ENCODE results near the gene TNFAIP8.

Gene TNFAIP8

GRCh38 chr5:119329666-119330065 lies 26.2 kb upstream of the TNFAIP8 start:
- no peak for DNase-seq (ENCODE audit: low read depth)

- DNase-seq (ENCODE audit: low read depth): no peak
Observed at GRCh38 chr5:119330367-119331183, 25.2 kb upstream of the TNFAIP8 start.

- no peak for DNase-seq (ENCODE audit: low read depth)
Observed at GRCh38 chr5:119331566-119332095, 24.2 kb upstream of the TNFAIP8 start.

- no peak for DNase-seq (ENCODE audit: low read depth)
Observed at GRCh38 chr5:119332208-119332607, 23.6 kb upstream of the TNFAIP8 start.

GRCh38 chr5:119332978-119333401 lies 22.8 kb upstream of the TNFAIP8 start:
- DNase-seq (ENCODE audit: low read depth): no peak

DNA sequence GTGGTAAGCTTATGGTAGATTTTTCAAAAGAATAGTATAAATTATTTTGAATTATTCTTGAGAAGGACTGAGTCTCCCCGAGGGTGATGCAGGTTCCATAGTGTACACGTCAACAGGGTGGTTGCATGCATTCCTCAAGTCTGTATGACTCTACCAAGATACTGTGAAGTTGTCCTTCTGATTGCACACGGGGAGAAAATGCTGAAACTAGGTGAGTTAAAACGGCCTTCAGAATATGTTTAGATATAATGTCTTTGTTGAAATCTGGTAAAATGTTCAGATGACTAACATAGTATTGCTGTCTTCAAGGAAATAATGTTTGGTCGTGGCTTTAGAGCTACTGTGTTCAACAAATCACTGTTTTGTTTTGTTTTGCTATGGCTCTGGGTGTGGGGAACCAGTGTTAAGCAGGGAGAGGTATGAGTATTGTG lies 22.4 kb upstream of the TNFAIP8 start:
- DNase-seq (ENCODE audit: low read depth): no peak

GRCh38 chr5:119335261-119335677 lies 20.6 kb upstream of the TNFAIP8 start:
- no peak for DNase-seq (ENCODE audit: low read depth)

DNA sequence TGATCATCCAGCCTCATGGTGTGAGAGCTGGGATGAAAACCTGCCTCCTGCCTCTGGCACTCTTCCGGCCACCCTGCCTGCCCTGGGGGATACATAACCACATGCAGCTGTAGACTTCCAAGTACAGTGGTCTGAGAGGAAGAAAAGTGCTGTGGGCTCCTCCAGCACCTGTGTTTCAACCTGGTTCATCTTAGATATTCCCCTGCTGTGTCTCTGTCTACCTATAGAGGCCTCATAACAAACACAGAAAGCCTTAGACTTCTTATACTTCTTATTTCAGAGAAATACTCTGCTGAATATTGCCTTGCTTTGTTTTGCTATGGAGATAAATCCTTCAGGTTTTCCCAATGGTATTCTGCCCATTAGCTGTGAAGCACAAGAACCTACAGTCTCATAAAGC lies 19.6 kb upstream of the TNFAIP8 start:
- DNase-seq (ENCODE audit: low read depth): no peak

GRCh38 chr5:119336845-119337580 lies 18.8 kb upstream of the TNFAIP8 start:
- DNase-seq (ENCODE audit: low read depth): no peak

- DNase-seq (ENCODE audit: low read depth): no peak
Observed at GRCh38 chr5:119338326-119338946, 17.4 kb upstream of the TNFAIP8 start.

GRCh38 chr5:119339344-119339743 lies 16.5 kb upstream of the TNFAIP8 start:
- DNase-seq (ENCODE audit: low read depth): no peak

- DNase-seq (ENCODE audit: low read depth): no peak
Observed at GRCh38 chr5:119339965-119340364, 15.9 kb upstream of the TNFAIP8 start.

- no peak for DNase-seq (ENCODE audit: low read depth)
Observed at GRCh38 chr5:119340597-119341218, 15.1 kb upstream of the TNFAIP8 start.

GRCh38 chr5:119341452-119342349 lies 14.1 kb upstream of the TNFAIP8 start:
- no peak for DNase-seq (ENCODE audit: low read depth)

GRCh38 chr5:119342406-119342805 lies 13.4 kb upstream of the TNFAIP8 start:
- no peak for DNase-seq (ENCODE audit: low read depth)

GRCh38 chr5:119343052-119343451 lies 12.8 kb upstream of the TNFAIP8 start:
- DNase-seq (ENCODE audit: low read depth): no peak

- DNase-seq (ENCODE audit: low read depth): no peak
Observed at GRCh38 chr5:119343766-119344165, 12.1 kb upstream of the TNFAIP8 start.

- no peak for DNase-seq (ENCODE audit: low read depth)
Observed at GRCh38 chr5:119344231-119344630, 11.6 kb upstream of the TNFAIP8 start.

- DNase-seq (ENCODE audit: low read depth): no peak
Observed at GRCh38 chr5:119345861-119346260, 10.0 kb upstream of the TNFAIP8 start.

- DNase-seq (ENCODE audit: low read depth): no peak
Observed at GRCh38 chr5:119346394-119346793, 9.4 kb upstream of the TNFAIP8 start.

- DNase-seq (ENCODE audit: low read depth): no peak
Observed at GRCh38 chr5:119347574-119347973, 8.2 kb upstream of the TNFAIP8 start.
